ENCODE results near the gene NTRK2.

GRCh38 chr9:84703793-84704192, 34.3 kb downstream of the NTRK2 start:
- no peak for TF ChIP-seq POLR2A (IDR thresholded peaks at IDR 0.05)
- no peak for TF ChIP-seq CTCF (IDR thresholded peaks at IDR 0.05)
